BE2C (cell line): ENCODE results near the gene CLIC1.

Experiments
- DNase-seq: peaks from one replicate; pipeline ENCODE4 v3.0.0-alpha.2; 2020
- H3K27me3 ChIP-seq: fragments of 250-450 bp; sonication (Bioruptor Pico); 2 replicates; pipeline ENCODE4 v1.5.1; 2020; ENCODE audit warnings: mild to moderate bottlenecking
- H3K36me3 ChIP-seq: fragments of 250-450 bp; sonication (Bioruptor Pico); 2 replicates; pipeline ENCODE4 v1.5.1; 2020; ENCODE audit warnings: mild to moderate bottlenecking
- H3K4me1 ChIP-seq: fragments of 250-450 bp; sonication (Bioruptor Pico); 2 replicates; pipeline ENCODE4 v1.5.1; 2020
- H3K4me3 ChIP-seq: 2 replicates; pipeline ENCODE4 v1.5.1; 2011; ENCODE audit warnings: low read depth, low read length
- H3K9me3 ChIP-seq: fragments of 250-450 bp; sonication (Bioruptor Pico); 2 replicates; pipeline ENCODE4 v1.5.1; 2020
- TF ChIP-seq, protein P1 (sequence below): IDR thresholded peaks from 2 replicates; pipeline ENCODE4 v1.5.1; 2012; ENCODE audit warnings: mild to moderate bottlenecking, low read depth, low read length

The CLIC1 gene

DNA sequence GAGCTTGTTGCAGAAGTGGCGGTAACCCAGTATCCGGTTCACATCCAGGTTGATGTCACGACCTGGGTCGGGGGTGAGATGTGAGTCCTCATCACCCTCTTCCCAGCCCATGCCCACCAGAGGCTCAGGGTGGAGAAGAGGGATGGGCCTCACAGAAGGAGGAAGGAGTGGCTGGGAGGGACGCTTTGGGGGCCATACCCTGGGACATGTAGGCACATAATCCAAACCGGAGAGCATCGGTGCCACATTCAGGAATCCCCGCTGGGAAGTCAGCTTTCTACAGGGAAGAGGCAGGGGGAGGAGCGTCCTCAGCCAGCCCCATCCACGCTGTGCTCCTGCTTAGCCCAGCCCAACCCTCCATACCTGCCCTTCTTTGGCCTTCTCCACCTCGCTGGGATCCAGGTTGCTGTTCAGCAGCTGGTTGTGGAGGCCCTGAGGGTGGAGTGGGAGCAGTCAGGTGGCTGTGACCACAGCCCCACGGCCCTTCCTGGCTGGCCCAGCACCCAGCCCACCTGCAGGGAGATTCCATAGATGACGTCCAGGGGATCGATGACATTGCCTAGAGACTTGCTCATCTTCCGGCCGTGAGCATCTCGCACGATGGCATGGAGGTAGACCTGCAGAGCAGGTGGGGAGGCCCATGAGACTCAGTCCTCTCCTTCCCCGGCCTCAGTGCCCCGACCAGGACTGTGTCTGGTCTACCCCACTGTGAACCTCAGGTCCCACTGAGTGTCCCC lies 44.3 kb upstream of the CLIC1 start:
- peaks cover 77% of the 10 kb centered on the region for H3K36me3 ChIP-seq
- H3K4me3 ChIP-seq: no peak overlapping the region
- H3K9me3 ChIP-seq: no peaks in the 10 kb centered on the region
- H3K4me1 ChIP-seq: peaks cover 10% of the 10 kb centered on the region
- no peaks in the 10 kb centered on the region for H3K27me3 ChIP-seq
- no peak for DNase-seq
- TF ChIP-seq, protein P1, sequence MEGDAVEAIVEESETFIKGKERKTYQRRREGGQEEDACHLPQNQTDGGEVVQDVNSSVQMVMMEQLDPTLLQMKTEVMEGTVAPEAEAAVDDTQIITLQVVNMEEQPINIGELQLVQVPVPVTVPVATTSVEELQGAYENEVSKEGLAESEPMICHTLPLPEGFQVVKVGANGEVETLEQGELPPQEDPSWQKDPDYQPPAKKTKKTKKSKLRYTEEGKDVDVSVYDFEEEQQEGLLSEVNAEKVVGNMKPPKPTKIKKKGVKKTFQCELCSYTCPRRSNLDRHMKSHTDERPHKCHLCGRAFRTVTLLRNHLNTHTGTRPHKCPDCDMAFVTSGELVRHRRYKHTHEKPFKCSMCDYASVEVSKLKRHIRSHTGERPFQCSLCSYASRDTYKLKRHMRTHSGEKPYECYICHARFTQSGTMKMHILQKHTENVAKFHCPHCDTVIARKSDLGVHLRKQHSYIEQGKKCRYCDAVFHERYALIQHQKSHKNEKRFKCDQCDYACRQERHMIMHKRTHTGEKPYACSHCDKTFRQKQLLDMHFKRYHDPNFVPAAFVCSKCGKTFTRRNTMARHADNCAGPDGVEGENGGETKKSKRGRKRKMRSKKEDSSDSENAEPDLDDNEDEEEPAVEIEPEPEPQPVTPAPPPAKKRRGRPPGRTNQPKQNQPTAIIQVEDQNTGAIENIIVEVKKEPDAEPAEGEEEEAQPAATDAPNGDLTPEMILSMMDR: no peak

DNA sequence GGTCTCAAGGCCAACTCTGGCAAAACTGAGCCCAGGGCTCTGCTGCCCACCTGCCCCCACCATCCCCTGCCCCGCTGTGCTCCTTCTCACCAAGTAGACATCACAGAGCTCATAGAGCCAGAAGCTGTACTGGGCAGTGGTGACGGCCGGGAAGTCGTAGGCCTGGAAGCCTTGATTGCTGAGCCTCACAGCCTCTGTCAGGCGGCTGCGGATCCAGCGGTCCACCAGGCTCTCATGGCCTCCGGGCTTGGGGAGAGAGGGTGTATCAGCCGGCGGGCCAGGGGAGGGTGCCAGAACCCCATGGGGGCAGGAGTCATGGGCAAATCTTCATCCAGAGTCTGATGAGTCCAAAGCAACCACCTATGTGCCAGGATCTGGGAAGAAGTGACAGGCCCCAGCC lies 43.6 kb upstream of the CLIC1 start:
- no peak for DNase-seq
- Histone ChIP-seq H3K4me3 (no peak overlapping the region), H3K27me3 (no peaks in the 10 kb centered on the region), H3K36me3 (peaks cover 69% of the 10 kb centered on the region), H3K9me3 (no peaks in the 10 kb centered on the region), H3K4me1 (peaks cover 10% of the 10 kb centered on the region)
- TF ChIP-seq, protein P1: no peak

- no peaks in the 10 kb centered on the region for H3K9me3 ChIP-seq
- TF ChIP-seq, protein P1: no peak
- no peak overlapping the region for H3K4me3 ChIP-seq
- H3K4me1 ChIP-seq: peaks cover 10% of the 10 kb centered on the region
- no peak for DNase-seq
- H3K36me3 ChIP-seq: peaks cover 62% of the 10 kb centered on the region
- no peaks in the 10 kb centered on the region for H3K27me3 ChIP-seq
Observed at GRCh38 chr6:31778999-31779885, 42.9 kb upstream of the CLIC1 start.

DNA sequence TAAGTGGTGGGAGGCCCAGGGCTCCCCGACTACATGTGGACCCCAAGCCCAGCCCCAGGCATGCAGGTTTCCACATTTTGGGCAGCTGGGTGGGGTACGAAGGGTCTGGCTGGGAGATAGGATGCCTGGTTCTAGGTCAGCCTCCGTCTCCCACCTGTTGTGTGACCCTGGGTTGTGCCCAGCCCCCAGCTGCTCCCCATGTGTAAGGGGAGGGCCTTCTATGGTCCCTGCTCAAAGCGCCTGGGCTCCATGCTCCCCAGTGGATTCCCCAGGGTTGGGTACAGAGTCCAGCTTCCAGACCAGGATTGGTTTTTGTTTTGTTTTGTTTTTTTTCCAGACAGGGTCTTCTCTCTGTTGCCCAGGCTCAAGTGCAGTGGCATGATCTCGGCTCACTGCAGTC lies 41.9 kb upstream of the CLIC1 start:
- TF ChIP-seq, protein P1: no peak
- DNase-seq: no peak
- Histone ChIP-seq H3K9me3 (no peaks in the 10 kb centered on the region), H3K4me3 (no peak overlapping the region), H3K36me3 (peaks cover 52% of the 10 kb centered on the region), H3K27me3 (no peaks in the 10 kb centered on the region), H3K4me1 (peaks cover 10% of the 10 kb centered on the region)

GRCh38 chr6:31777667-31778050 lies 41.3 kb upstream of the CLIC1 start:
- Histone ChIP-seq H3K4me1 (peaks cover 10% of the 10 kb centered on the region), H3K36me3 (peaks cover 47% of the 10 kb centered on the region)
- TF ChIP-seq, protein P1: no peak

More at GRCh38 chr6:31777667-31778050, 41.3 kb upstream of the CLIC1 start:
- DNase-seq: no peak
- no peak overlapping the region for H3K4me3 ChIP-seq
- H3K9me3 ChIP-seq: no peaks in the 10 kb centered on the region
- no peaks in the 10 kb centered on the region for H3K27me3 ChIP-seq
